HEK293 (cell line): Measurements from ENCODE around the gene SMIM24.
"Not testable (repeated sequence)": the region's sequence is repeated elsewhere in the genome, so short reads cannot be mapped to it uniquely, and the experiment has no call there.

Experiments used
- CTCF ChIA-PET: fragments of 350-600 bp; formaldehyde crosslinking; extraction: SDS; loops from one replicate; lab custom pipeline; 2021; ENCODE audit warnings: antibody characterized with exemption; lab: Yijun Ruan, JAX
- POLR2A ChIA-PET: fragments of 300-600 bp; formaldehyde crosslinking; extraction: SDS; loops from one replicate; lab custom pipeline; 2020; ENCODE audit warnings: antibody characterized with exemption, inconsistent platforms; lab: Yijun Ruan, JAX
- H3K27ac ChIP-seq: fragments of 200-500 bp; sonication (Bioruptor generic); 2 replicates; pipeline ENCODE4 v1.5.1; 2014; ENCODE audit warnings: low read depth, low read length, control low read depth, inconsistent platforms; ENCODE audit errors: extremely low read depth
- H3K36me3 ChIP-seq, 2 experiments: fragments of 200-500 bp in 1 of 2; sonication (Bioruptor generic) in 1 of 2; 1 replicate in 1 of 2; 2 replicates in 1 of 2; pipeline ENCODE4 v1.5.1; 2014 to 2017; ENCODE audit warnings: inconsistent platforms in 2 of 2, low read length in 2 of 2; ENCODE audit not compliant: control insufficient read depth in 2 of 2, insufficient read depth in 1 of 2
- H3K4me1 ChIP-seq: fragments of 200-500 bp; sonication (Bioruptor generic); 2 replicates; pipeline ENCODE4 v1.5.1; 2014; ENCODE audit warnings: mild to moderate bottlenecking, low read length, inconsistent platforms; ENCODE audit not compliant: control insufficient read depth, insufficient read depth
- H3K4me3 ChIP-seq: 2 replicates; pipeline ENCODE4 v1.5.1; 2011; ENCODE audit warnings: low read depth, mild to moderate bottlenecking, control low read depth, low read length, moderate library complexity
- H3K9me3 ChIP-seq: fragments of 200-500 bp; sonication (Bioruptor generic); 2 replicates; pipeline ENCODE4 v1.5.1; 2014; ENCODE audit warnings: low read depth, low read length, inconsistent platforms; ENCODE audit not compliant: control insufficient read depth, insufficient read depth
- GLIS1 ChIP-seq: fragments of 450-650 bp; formaldehyde crosslinking; IDR thresholded peaks from 2 replicates; pipeline ENCODE4 v1.5.1; 2016; ENCODE audit warnings: missing biosample characterization, missing genetic modification characterization
- KLF1 ChIP-seq: fragments of 450-650 bp; formaldehyde crosslinking; IDR thresholded peaks from 2 replicates; pipeline ENCODE4 v1.5.1; 2016; ENCODE audit warnings: missing biosample characterization, missing genetic modification characterization
- REST ChIP-seq: fragments of 450-650 bp; formaldehyde crosslinking; IDR thresholded peaks from 2 replicates; pipeline ENCODE4 v1.5.1; 2016; ENCODE audit warnings: missing biosample characterization, missing genetic modification characterization
- ZEB2 ChIP-seq: fragments of 450-650 bp; formaldehyde crosslinking; IDR thresholded peaks from 2 replicates; pipeline ENCODE4 v1.5.1; 2016; ENCODE audit warnings: missing biosample characterization, missing genetic modification characterization
- ZNF146 ChIP-seq: fragments of 450-650 bp; formaldehyde crosslinking; IDR thresholded peaks from 2 replicates; pipeline ENCODE4 v1.5.1; 2016; ENCODE audit warnings: missing biosample characterization, missing genetic modification characterization
- ZNF221 ChIP-seq: fragments of 450-650 bp; formaldehyde crosslinking; IDR thresholded peaks from 2 replicates; pipeline ENCODE4 v1.5.1; 2017; ENCODE audit warnings: missing biosample characterization, missing genetic modification characterization, borderline replicate concordance
- ZNF623 ChIP-seq: fragments of 450-650 bp; formaldehyde crosslinking; IDR thresholded peaks from 2 replicates; pipeline ENCODE4 v1.5.1; 2016; ENCODE audit warnings: missing biosample characterization, missing genetic modification characterization
- ZNF791 ChIP-seq: fragments of 450-650 bp; formaldehyde crosslinking; IDR thresholded peaks from 2 replicates; pipeline ENCODE4 v1.5.1; 2016; ENCODE audit warnings: missing biosample characterization, missing genetic modification characterization
- ZNF837 ChIP-seq: fragments of 450-650 bp; formaldehyde crosslinking; IDR thresholded peaks from 2 replicates; pipeline ENCODE4 v1.5.1; 2016; ENCODE audit warnings: missing biosample characterization, missing genetic modification characterization
- ZSCAN30 ChIP-seq: fragments of 450-650 bp; IDR thresholded peaks from 2 replicates; pipeline ENCODE4 v1.5.1; 2018; ENCODE audit warnings: missing biosample characterization, mild to moderate bottlenecking, missing genetic modification characterization, moderate library complexity
- TF ChIP-seq, protein P1 (sequence below): fragments of 450-650 bp; formaldehyde crosslinking; IDR thresholded peaks from 2 replicates; pipeline ENCODE4 v1.5.1; 2016; ENCODE audit warnings: missing biosample characterization, missing genetic modification characterization

The SMIM24 gene

GRCh38 chr19:3433313-3433712, 47.0 kb downstream of the SMIM24 start:
- no peaks in the 10 kb centered on the region for H3K9me3 ChIP-seq
- TF ChIP-seq GLIS1 (tag by site-specific recombination) (peak; percentile 77; the same call in 1 of the 2 replicates), ZEB2 (no peak), REST (no peak)
- ChIA-PET POLR2A (interaction anchor here (0.5 to 0.6 kb wide), 2 partner anchors 19 to 22 kb away, joined by 3 to 4 read pairs; no protein-coding TSS in a partner anchor), CTCF (interaction anchor here (0.6 to 1.7 kb wide), 4 partner anchors 15 to 108 kb away, joined by 4 to 8 read pairs (median 4); no protein-coding TSS in a partner anchor)
- no peaks in the 10 kb centered on the region for H3K4me1 ChIP-seq
- peaks cover 0 to 21% of the 10 kb centered on the region in 2 experiments; a peak in 2 of 3 replicates for H3K36me3 ChIP-seq
- H3K27ac ChIP-seq, result no peak overlapping the region
- H3K4me3 ChIP-seq, result no peak overlapping the region

DNA sequence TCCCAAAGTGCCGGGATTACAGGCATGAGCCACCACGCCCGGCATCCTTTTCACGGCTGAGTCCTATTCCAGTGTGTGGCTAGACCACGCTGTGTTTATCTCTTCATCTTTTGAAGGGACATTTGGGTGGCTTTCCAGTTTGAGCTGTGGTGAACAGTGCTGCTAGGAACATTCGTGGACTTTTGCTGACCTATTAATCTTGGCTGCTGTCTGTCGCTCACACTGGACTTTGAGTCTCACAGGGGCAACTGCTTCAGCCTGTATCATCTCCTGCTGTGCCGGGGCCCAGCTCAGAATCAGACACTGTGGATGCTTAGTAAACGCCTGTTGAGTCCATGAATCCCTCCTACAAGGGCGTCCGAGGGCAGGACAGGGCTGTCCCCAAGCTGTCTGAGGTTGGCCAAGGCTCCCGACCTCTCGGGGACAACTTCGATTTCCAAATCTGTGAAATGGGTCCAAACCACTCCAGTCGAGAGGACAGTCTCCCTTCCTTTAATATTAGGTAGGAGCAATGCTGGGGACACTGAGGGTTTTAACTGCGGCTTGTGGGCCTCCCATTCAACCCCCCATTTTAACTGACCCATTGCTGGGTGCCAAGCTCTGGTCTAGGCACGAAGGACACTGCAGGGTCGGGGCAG, 48.4 kb downstream of the SMIM24 start:
- ChIA-PET CTCF (interaction anchor here (0.6 to 1.7 kb wide), 10 partner anchors 10 to 774 kb away, joined by 3 to 8 read pairs (median 4); no protein-coding TSS in a partner anchor), POLR2A (interaction anchor here (0.6 kb wide), 1 partner anchor 10 kb away, joined by 3 read pairs; no protein-coding TSS in a partner anchor)
- no peak overlapping the region for H3K4me3 ChIP-seq
- H3K9me3 ChIP-seq, result no peaks in the 10 kb centered on the region
- no peak overlapping the region for H3K27ac ChIP-seq
- no peaks in the 10 kb centered on the region for H3K4me1 ChIP-seq
- no peak for TF ChIP-seq ZNF791
- no peak for TF ChIP-seq ZNF837 (tag by site-specific recombination)
- TF ChIP-seq, protein P1, sequence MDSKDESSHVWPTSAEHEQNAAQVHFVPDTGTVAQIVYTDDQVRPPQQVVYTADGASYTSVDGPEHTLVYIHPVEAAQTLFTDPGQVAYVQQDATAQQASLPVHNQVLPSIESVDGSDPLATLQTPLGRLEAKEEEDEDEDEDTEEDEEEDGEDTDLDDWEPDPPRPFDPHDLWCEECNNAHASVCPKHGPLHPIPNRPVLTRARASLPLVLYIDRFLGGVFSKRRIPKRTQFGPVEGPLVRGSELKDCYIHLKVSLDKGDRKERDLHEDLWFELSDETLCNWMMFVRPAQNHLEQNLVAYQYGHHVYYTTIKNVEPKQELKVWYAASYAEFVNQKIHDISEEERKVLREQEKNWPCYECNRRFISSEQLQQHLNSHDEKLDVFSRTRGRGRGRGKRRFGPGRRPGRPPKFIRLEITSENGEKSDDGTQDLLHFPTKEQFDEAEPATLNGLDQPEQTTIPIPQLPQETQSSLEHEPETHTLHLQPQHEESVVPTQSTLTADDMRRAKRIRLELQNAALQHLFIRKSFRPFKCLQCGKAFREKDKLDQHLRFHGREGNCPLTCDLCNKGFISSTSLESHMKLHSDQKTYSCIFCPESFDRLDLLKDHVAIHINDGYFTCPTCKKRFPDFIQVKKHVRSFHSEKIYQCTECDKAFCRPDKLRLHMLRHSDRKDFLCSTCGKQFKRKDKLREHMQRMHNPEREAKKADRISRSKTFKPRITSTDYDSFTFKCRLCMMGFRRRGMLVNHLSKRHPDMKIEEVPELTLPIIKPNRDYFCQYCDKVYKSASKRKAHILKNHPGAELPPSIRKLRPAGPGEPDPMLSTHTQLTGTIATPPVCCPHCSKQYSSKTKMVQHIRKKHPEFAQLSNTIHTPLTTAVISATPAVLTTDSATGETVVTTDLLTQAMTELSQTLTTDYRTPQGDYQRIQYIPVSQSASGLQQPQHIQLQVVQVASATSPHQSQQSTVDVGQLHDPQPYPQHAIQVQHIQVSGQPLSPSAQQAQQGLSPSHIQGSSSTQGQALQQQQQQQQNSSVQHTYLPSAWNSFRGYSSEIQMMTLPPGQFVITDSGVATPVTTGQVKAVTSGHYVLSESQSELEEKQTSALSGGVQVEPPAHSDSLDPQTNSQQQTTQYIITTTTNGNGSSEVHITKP (tag by site-specific recombination), result no peak
- peak; percentile 67 for TF ChIP-seq ZNF146
- no peak for TF ChIP-seq KLF1
- no peak for TF ChIP-seq ZNF221
- peaks cover 0 to 20% of the 10 kb centered on the region in 2 experiments; a peak in 2 of 3 replicates for H3K36me3 ChIP-seq

DNA sequence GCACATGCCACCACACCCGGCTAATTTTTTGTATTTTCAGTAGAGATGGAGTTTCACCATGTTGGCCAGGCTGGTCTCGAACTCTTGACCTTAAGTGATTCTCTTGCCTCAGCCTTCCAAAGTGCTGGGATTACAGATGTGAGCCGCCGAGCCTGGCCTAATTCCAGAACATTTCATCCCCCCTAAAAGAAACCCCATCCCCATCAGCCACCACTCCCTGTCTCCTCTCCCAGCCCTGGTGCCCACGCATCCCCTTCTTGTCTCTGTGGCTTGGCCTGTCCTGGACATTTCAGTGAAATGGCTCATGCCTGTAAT, 50.0 kb downstream of the SMIM24 start:
- H3K9me3 ChIP-seq, H3K4me1 ChIP-seq, H3K4me3 ChIP-seq, H3K27ac ChIP-seq, POLR2A ChIA-PET: not testable (repeated sequence)
- CTCF ChIA-PET, result interaction anchor here (0.6 to 2.3 kb wide), 26 partner anchors 10 to 1488 kb away, joined by 3 to 45 read pairs (median 4); no protein-coding TSS in a partner anchor
- H3K36me3 ChIP-seq, result peaks cover 0 to 20% of the 10 kb centered on the region in 2 experiments; a peak in 2 of 3 replicates

- H3K36me3 ChIP-seq, result peaks cover 0 to 4% of the 10 kb centered on the region in 2 experiments; a peak in 2 of 3 replicates
- H3K9me3 ChIP-seq, result no peaks in the 10 kb centered on the region
- CTCF ChIA-PET, result interaction anchor here (0.7 to 0.9 kb wide), 2 partner anchors 28 to 95 kb away, joined by 3 to 5 read pairs; no protein-coding TSS in a partner anchor
- no peak overlapping the region for H3K4me3 ChIP-seq
- no peak for TF ChIP-seq ZSCAN30
- TF ChIP-seq ZNF623 (tag by site-specific recombination), result peak; percentile 28; the same call in 1 of the 2 replicates
- TF ChIP-seq, all 188 proteins: peak for 1
- Histone ChIP-seq H3K27ac (no peak overlapping the region), H3K4me1 (no peaks in the 10 kb centered on the region)
- POLR2A ChIA-PET, result interaction anchor here (0.6 kb wide), 1 partner anchor 61 kb away, joined by 4 read pairs; no protein-coding TSS in a partner anchor
Measured at GRCh38 chr19:3426433-3426832, 53.9 kb downstream of the SMIM24 start.
